MM.1S (cell line): ENCODE results near the gene ZNF45.

Experiments used
- DNase-seq: peaks from one replicate; pipeline ENCODE4 v3.0.0-alpha.2; 2015
- H2AFZ ChIP-seq: fragments of 300-600 bp; sonication (generic); 2 replicates; pipeline ENCODE4 v1.6.0; 2016; ENCODE audit warnings: antibody characterized with exemption, low read length
- H3F3A ChIP-seq: fragments of 300-600 bp; sonication (generic); 2 replicates; pipeline ENCODE4 v1.6.1; 2016; ENCODE audit warnings: mild to moderate bottlenecking, antibody characterized with exemption, low read length, moderate library complexity, mixed read lengths; ENCODE audit not compliant: insufficient read depth
- H3K27ac ChIP-seq: fragments of 300-600 bp; sonication (generic); 2 replicates; pipeline ENCODE4 v1.5.1; 2016; ENCODE audit warnings: mild to moderate bottlenecking, low read length
- H3K27me3 ChIP-seq: fragments of 300-600 bp; sonication (generic); replicated peaks from 2 replicates; pipeline ENCODE4 v1.6.0; 2016; ENCODE audit warnings: low read length; ENCODE audit not compliant: insufficient read depth
- H3K36me3 ChIP-seq: fragments of 300-600 bp; sonication (generic); replicated peaks from 2 replicates; pipeline ENCODE4 v1.6.1; 2016; ENCODE audit warnings: mild to moderate bottlenecking, low read length, mixed read lengths; ENCODE audit not compliant: insufficient read depth
- H3K4me1 ChIP-seq: fragments of 300-600 bp; sonication (generic); 2 replicates; pipeline ENCODE4 v1.6.1; 2016; ENCODE audit warnings: low read length, mixed read lengths
- H3K4me2 ChIP-seq: fragments of 300-600 bp; sonication (generic); 2 replicates; pipeline ENCODE4 v1.6.0; 2016; ENCODE audit warnings: low read depth, low read length
- H3K4me3 ChIP-seq: fragments of 300-600 bp; sonication (generic); 2 replicates; pipeline ENCODE4 v1.5.1; 2016; ENCODE audit warnings: low read length, mixed read lengths
- H3K79me2 ChIP-seq: fragments of 300-600 bp; sonication (generic); 2 replicates; pipeline ENCODE4 v1.6.1; 2016; ENCODE audit warnings: mixed run types, low read length, mixed read lengths
- H3K9ac ChIP-seq: fragments of 300-600 bp; sonication (generic); 2 replicates; pipeline ENCODE4 v1.6.1; 2016; ENCODE audit warnings: low read length, mixed read lengths
- H3K9me2 ChIP-seq: fragments of 300-600 bp; sonication (generic); replicated peaks from 2 replicates; pipeline ENCODE4 v1.6.1; 2016; ENCODE audit warnings: mild to moderate bottlenecking, low read length, mixed read lengths; ENCODE audit not compliant: insufficient read depth
- H3K9me3 ChIP-seq: fragments of 300-600 bp; sonication (generic); replicated peaks from 2 replicates; pipeline ENCODE4 v1.6.1; 2016; ENCODE audit warnings: mild to moderate bottlenecking, low read length, mixed read lengths; ENCODE audit not compliant: insufficient read depth
- H4K20me1 ChIP-seq: fragments of 300-600 bp; sonication (generic); 2 replicates; pipeline ENCODE4 v1.6.1; 2016; ENCODE audit warnings: mild to moderate bottlenecking, low read length, moderate library complexity, mixed read lengths; ENCODE audit not compliant: insufficient read depth
- CTCF ChIP-seq: fragments of 300-600 bp; sonication (generic); IDR thresholded peaks from 2 replicates; pipeline ENCODE4 v1.5.1; 2016; ENCODE audit warnings: antibody characterized with exemption, low read length, mixed read lengths
- EZH2 ChIP-seq: fragments of 300-600 bp; sonication (generic); optimal IDR thresholded peaks from 2 replicates; pipeline ENCODE3; 2017; ENCODE audit warnings: low read depth, mild to moderate bottlenecking, antibody characterized with exemption, low read length, mixed read lengths
- EZH2phosphoT487 ChIP-seq: fragments of 300-600 bp; sonication (generic); IDR thresholded peaks from 2 replicates; pipeline ENCODE4 v1.6.1; 2018; ENCODE audit warnings: antibody characterized with exemption, low read length

Gene ZNF45

DNA sequence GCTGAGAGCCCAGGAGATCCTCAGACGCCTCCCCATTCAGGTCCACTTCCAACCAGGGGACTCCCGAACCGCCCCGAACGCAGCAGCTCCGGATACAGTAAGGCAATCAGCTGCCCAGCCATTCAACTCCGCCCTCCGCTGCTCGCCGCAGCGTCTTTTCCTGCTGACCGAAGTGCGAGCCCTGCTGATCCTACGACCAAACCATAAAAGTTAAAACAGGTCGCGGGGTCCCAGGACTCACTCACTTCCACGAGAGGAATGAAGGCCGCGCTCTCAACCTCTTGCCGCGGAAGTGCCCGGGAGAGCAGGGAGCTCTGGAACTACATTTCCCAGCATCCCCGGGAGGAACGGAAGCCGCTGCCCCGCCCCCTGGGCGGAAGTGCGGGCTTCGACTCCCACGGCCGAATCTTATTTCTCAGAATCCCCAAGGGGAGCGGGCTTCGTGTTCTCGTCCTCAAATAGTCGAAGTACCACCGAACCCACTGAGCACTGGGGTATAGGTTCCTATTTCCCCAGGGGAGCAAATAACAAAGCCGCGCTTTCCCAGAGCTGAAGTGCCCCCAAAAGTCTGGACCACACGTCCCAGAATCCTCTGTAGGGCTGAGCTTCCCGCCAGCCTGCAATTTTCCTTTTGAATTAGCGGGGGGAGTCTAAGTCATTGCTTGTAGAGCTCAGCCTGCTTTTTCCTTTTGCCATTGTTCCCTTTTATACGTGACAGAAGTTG, at the start of gene ZNF45:
Gene ZNF45, minus strand, starts transcription at position 298 of the 724 bp plus-strand sequence. CDS start 13,097 bp downstream, outside the sequence.
- H3K9me3 ChIP-seq, result no peaks in the 10 kb centered on the region
- peak within 1 kb of the TSS; percentile 73 for H3K4me2 ChIP-seq
- H3K9ac ChIP-seq, result peak within 1 kb of the TSS; percentile 58
- peaks cover 6% of the 10 kb centered on the region; the same call in 1 of the 2 replicates for H3F3A ChIP-seq
- H2AFZ ChIP-seq, result peak within 1 kb of the TSS; percentile 86
- peak; percentile 88 for DNase-seq
- peaks cover 6% of the 10 kb centered on the region; the same call in 1 of the 2 replicates for H3K79me2 ChIP-seq
- no peaks in the 10 kb centered on the region for H3K9me2 ChIP-seq
- peak within 1 kb of the TSS; percentile 26; the same call in 1 of the 2 replicates for H3K27ac ChIP-seq
- no peak for TF ChIP-seq EZH2
- no peak for TF ChIP-seq EZH2phosphoT487
- no peak for TF ChIP-seq CTCF
- H4K20me1 ChIP-seq, result no peaks in the 10 kb centered on the region
- H3K4me3 ChIP-seq, result peak within 1 kb of the TSS; percentile 72
- H3K36me3 ChIP-seq, result 0 out of 2 replicates have a peak, but pooled peaks cover 3% of the 10 kb centered on the region
- no peaks in the 10 kb centered on the region; the same call in 1 of the 2 replicates for H3K27me3 ChIP-seq
- H3K4me1 ChIP-seq, result 0 out of 2 replicates have a peak, but pooled peaks cover 8% of the 10 kb centered on the region

- H3F3A ChIP-seq, result no peaks in the 10 kb centered on the region
- H4K20me1 ChIP-seq, result no peaks in the 10 kb centered on the region
- H3K27ac ChIP-seq, result no peak overlapping the region
- no peak for DNase-seq
- H3K9me3 ChIP-seq, result no peaks in the 10 kb centered on the region
- no peaks in the 10 kb centered on the region for H3K79me2 ChIP-seq
- H3K9me2 ChIP-seq, result no peaks in the 10 kb centered on the region
- H3K4me1 ChIP-seq, result no peaks in the 10 kb centered on the region
- no peaks in the 10 kb centered on the region for H3K36me3 ChIP-seq
- H3K27me3 ChIP-seq, result no peaks in the 10 kb centered on the region
- H2AFZ ChIP-seq, result peak overlapping the region; percentile 86
- peak overlapping the region; percentile 73 for H3K4me3 ChIP-seq
- TF ChIP-seq EZH2phosphoT487 (no peak), CTCF (no peak), EZH2 (no peak)
- peak overlapping the region; percentile 54; the same call in 1 of the 2 replicates for H3K4me2 ChIP-seq
- no peak overlapping the region for H3K9ac ChIP-seq
These were observed 49.6 kb upstream of the ZNF45 start for GRCh38 chr19:43984687-43985000.

GRCh38 chr19:43983912-43984686, 49.0 kb upstream of the ZNF45 start, which contains the start of gene ZNF155:
TSS of gene ZNF155 (plus strand) at chr19:43984188. CDS start at chr19:43988544, 4,356 bp downstream.
- Histone ChIP-seq H3K9ac (peak within 1 kb of the TSS; percentile 22; the same call in 1 of the 2 replicates), H2AFZ (peak within 1 kb of the TSS; percentile 86), H3K4me3 (peak within 1 kb of the TSS; percentile 73), H3K4me1 (no peaks in the 10 kb centered on the region), H4K20me1 (no peaks in the 10 kb centered on the region), H3K27ac (no peak within 1 kb of the TSS), H3K36me3 (no peaks in the 10 kb centered on the region), H3K79me2 (no peaks in the 10 kb centered on the region), H3K9me3 (no peaks in the 10 kb centered on the region), H3K4me2 (peak within 1 kb of the TSS; percentile 54; the same call in 1 of the 2 replicates), H3F3A (no peaks in the 10 kb centered on the region), H3K9me2 (no peaks in the 10 kb centered on the region), H3K27me3 (no peaks in the 10 kb centered on the region)
- peak; percentile 74 for DNase-seq
- no peak for TF ChIP-seq EZH2
